ENCODE results near the gene C19orf38.
A peak's percentile ranks its signal among the peaks of the same experiment; 100 is the strongest.

Gene C19orf38

GRCh38 chr19:10858204-10858828 is 10.1 kb downstream of the C19orf38 start:
- H3K4me3 ChIP-seq (ENCODE audit: control insufficient read depth in 1 of 7, extremely low read depth in 1 of 7, insufficient read depth in 4 of 7, low read depth in 2 of 7, low read length in 6 of 7) = no peak overlapping the region
- DNase-seq = peak; percentile 55 to 67 (median 63)
- ChIA-PET CTCF (interaction anchor here (0.9 to 11.6 kb wide), 12 partner anchors 6 to 177 kb away, joined by 3 to 97 read pairs (median 5); partner anchors contain the start of genes C19orf38, QTRT1 and TMED1), POLR2A (no interaction called here)
- WGBS (ENCODE audit: insufficient coverage) = 92% methylated on average over 2 of the region's 4 CpGs
- no peak overlapping the region for H3K27ac ChIP-seq (ENCODE audit: insufficient read depth in 1 of 2, low read depth in 1 of 2, low read length in 2 of 2, poor library complexity in 1 of 2, severe bottlenecking in 2 of 2)
- no peaks in the 10 kb centered on the region for H3K9me3 ChIP-seq (ENCODE audit: control extremely low read depth in 1 of 5, control insufficient read depth in 4 of 5, insufficient read depth in 2 of 5, low read depth in 1 of 5, low read length in 4 of 5)
- H3K27me3 ChIP-seq (replicated peaks in 2 of 5; ENCODE audit: control insufficient read depth in 4 of 5, insufficient read depth in 5 of 5, low read length in 4 of 5) = no peaks in the 10 kb centered on the region
- no peaks in the 10 kb centered on the region for H3K4me1 ChIP-seq (ENCODE audit: control extremely low read depth in 1 of 4, control insufficient read depth in 4 of 4, insufficient read depth in 4 of 4, low read length in 3 of 4)
- H3K36me3 ChIP-seq (ENCODE audit: control insufficient read depth in 4 of 4, insufficient read depth in 4 of 4, low read length in 3 of 4) = peaks cover 0 to 14% (median 10%) of the 10 kb centered on the region in 4 experiments

- Histone ChIP-seq H3K36me3 (ENCODE audit: control insufficient read depth in 4 of 4, insufficient read depth in 4 of 4, low read length in 3 of 4) (peaks cover 0 to 9% (median 7%) of the 10 kb centered on the region in 4 experiments), H3K9me3 (ENCODE audit: control extremely low read depth in 1 of 5, control insufficient read depth in 4 of 5, insufficient read depth in 2 of 5, low read depth in 1 of 5, low read length in 4 of 5) (no peaks in the 10 kb centered on the region), H3K27me3 (replicated peaks in 2 of 5; ENCODE audit: control insufficient read depth in 4 of 5, insufficient read depth in 5 of 5, low read length in 4 of 5) (no peaks in the 10 kb centered on the region), H3K27ac (ENCODE audit: insufficient read depth in 1 of 2, low read depth in 1 of 2, low read length in 2 of 2, poor library complexity in 1 of 2, severe bottlenecking in 2 of 2) (no peak overlapping the region), H3K4me1 (ENCODE audit: control extremely low read depth in 1 of 4, control insufficient read depth in 4 of 4, insufficient read depth in 4 of 4, low read length in 3 of 4) (peaks cover 0 to 4% (median 3%) of the 10 kb centered on the region in 4 experiments), H3K4me3 (ENCODE audit: control insufficient read depth in 1 of 7, extremely low read depth in 1 of 7, insufficient read depth in 4 of 7, low read depth in 2 of 7, low read length in 6 of 7) (no peak overlapping the region)
- ChIA-PET POLR2A (no interaction called here), CTCF (interaction anchor here (0.9 to 11.6 kb wide), 7 partner anchors 9 to 139 kb away, joined by 3 to 97 read pairs (median 3); partner anchors contain the start of genes C19orf38 and CARM1)
- peak in 2 of 3 donors; percentile 42 to 57 for DNase-seq
- WGBS (ENCODE audit: insufficient coverage) = 97% methylated on average over 4 of the region's 7 CpGs
Observed at GRCh38 chr19:10861103-10861651, 13.0 kb downstream of the C19orf38 start.

DNA sequence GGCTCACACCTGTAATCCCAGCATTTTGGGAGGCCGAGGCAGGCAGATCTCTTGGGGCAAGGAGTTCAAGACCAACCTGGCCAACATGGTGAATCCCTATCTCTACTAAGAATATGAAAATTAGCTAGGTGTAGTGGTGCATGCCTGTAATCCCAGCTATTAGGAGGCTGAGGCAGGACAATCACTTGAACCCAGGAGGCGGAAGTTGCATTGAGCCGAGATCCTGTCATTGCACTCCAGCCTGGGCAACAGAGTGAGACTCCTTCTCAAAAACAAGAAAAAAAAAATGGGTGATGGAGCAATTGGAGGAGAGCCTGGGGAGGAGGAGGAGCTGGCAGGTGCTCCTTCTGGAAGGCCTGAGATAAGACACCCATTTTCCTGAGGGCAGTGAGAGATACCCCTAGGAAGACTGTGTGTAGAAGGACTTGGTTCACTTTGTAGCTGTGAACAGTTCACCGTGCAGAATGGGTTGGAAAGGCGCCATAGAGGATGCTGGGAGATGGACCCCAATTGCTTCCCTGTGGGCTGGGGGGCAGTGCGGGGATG is 14.4 kb downstream of the C19orf38 start:
- peaks cover 0 to 6% (median 4%) of the 10 kb centered on the region in 4 experiments for H3K36me3 ChIP-seq (ENCODE audit: control insufficient read depth in 4 of 4, insufficient read depth in 4 of 4, low read length in 3 of 4)
- H3K9me3 ChIP-seq (ENCODE audit: control extremely low read depth in 1 of 5, control insufficient read depth in 4 of 5, insufficient read depth in 2 of 5, low read depth in 1 of 5, low read length in 4 of 5) = no peaks in the 10 kb centered on the region
- peaks cover 0 to 4% (median 3%) of the 10 kb centered on the region in 4 experiments for H3K4me1 ChIP-seq (ENCODE audit: control extremely low read depth in 1 of 4, control insufficient read depth in 4 of 4, insufficient read depth in 4 of 4, low read length in 3 of 4)
- no peaks in the 10 kb centered on the region for H3K27me3 ChIP-seq (replicated peaks in 2 of 5; ENCODE audit: control insufficient read depth in 4 of 5, insufficient read depth in 5 of 5, low read length in 4 of 5)
- ChIA-PET CTCF (interaction anchor here (1.3 to 11.6 kb wide), 6 partner anchors 10 to 150 kb away, joined by 3 to 97 read pairs (median 9); partner anchors contain the start of genes C19orf38, CARM1 and TMED1), POLR2A (no interaction called here)
- H3K27ac ChIP-seq (ENCODE audit: insufficient read depth in 1 of 2, low read depth in 1 of 2, low read length in 2 of 2, poor library complexity in 1 of 2, severe bottlenecking in 2 of 2) = no peak overlapping the region
- no peak overlapping the region for H3K4me3 ChIP-seq (ENCODE audit: control insufficient read depth in 1 of 7, extremely low read depth in 1 of 7, insufficient read depth in 4 of 7, low read depth in 2 of 7, low read length in 6 of 7)
- WGBS (ENCODE audit: insufficient coverage) = 100% methylated on average over 2 of the region's 6 CpGs
- DNase-seq = no peak

GRCh38 chr19:10863107-10863717 is 15.0 kb downstream of the C19orf38 start:
- Histone ChIP-seq H3K9me3 (ENCODE audit: control extremely low read depth in 1 of 5, control insufficient read depth in 4 of 5, insufficient read depth in 2 of 5, low read depth in 1 of 5, low read length in 4 of 5) (no peaks in the 10 kb centered on the region), H3K4me1 (ENCODE audit: control extremely low read depth in 1 of 4, control insufficient read depth in 4 of 4, insufficient read depth in 4 of 4, low read length in 3 of 4) (peaks cover 0 to 4% (median 3%) of the 10 kb centered on the region in 4 experiments), H3K27me3 (replicated peaks in 2 of 5; ENCODE audit: control insufficient read depth in 4 of 5, insufficient read depth in 5 of 5, low read length in 4 of 5) (no peaks in the 10 kb centered on the region), H3K27ac (ENCODE audit: insufficient read depth in 1 of 2, low read depth in 1 of 2, low read length in 2 of 2, poor library complexity in 1 of 2, severe bottlenecking in 2 of 2) (no peak overlapping the region), H3K36me3 (ENCODE audit: control insufficient read depth in 4 of 4, insufficient read depth in 4 of 4, low read length in 3 of 4) (peaks cover 0 to 6% (median 4%) of the 10 kb centered on the region in 4 experiments), H3K4me3 (ENCODE audit: control insufficient read depth in 1 of 7, extremely low read depth in 1 of 7, insufficient read depth in 4 of 7, low read depth in 2 of 7, low read length in 6 of 7) (no peak overlapping the region)
- no peak for DNase-seq
- ChIA-PET POLR2A (no interaction called here), CTCF (interaction anchor here (0.7 to 11.6 kb wide), 17 partner anchors 9 to 162 kb away, joined by 3 to 97 read pairs (median 4); partner anchors contain the start of genes C19orf38, CARM1, QTRT1 and TMED1)
- 97% methylated on average over 15 of the region's 18 CpGs for WGBS (ENCODE audit: insufficient coverage)

GRCh38 chr19:10864538-10864899 is 16.3 kb downstream of the C19orf38 start:
- peak; percentile 66 to 77 (median 71) for DNase-seq
- Histone ChIP-seq H3K36me3 (ENCODE audit: control insufficient read depth in 4 of 4, insufficient read depth in 4 of 4, low read length in 3 of 4) (peaks cover 0 to 6% (median 4%) of the 10 kb centered on the region in 4 experiments), H3K27ac (ENCODE audit: insufficient read depth in 1 of 2, low read depth in 1 of 2, low read length in 2 of 2, poor library complexity in 1 of 2, severe bottlenecking in 2 of 2) (no peak overlapping the region), H3K27me3 (replicated peaks in 2 of 5; ENCODE audit: control insufficient read depth in 4 of 5, insufficient read depth in 5 of 5, low read length in 4 of 5) (no peaks in the 10 kb centered on the region), H3K4me1 (ENCODE audit: control extremely low read depth in 1 of 4, control insufficient read depth in 4 of 4, insufficient read depth in 4 of 4, low read length in 3 of 4) (peaks cover 0 to 4% (median 3%) of the 10 kb centered on the region in 4 experiments), H3K4me3 (ENCODE audit: control insufficient read depth in 1 of 7, extremely low read depth in 1 of 7, insufficient read depth in 4 of 7, low read depth in 2 of 7, low read length in 6 of 7) (peak overlapping the region in 1 of 7 experiments; percentile 40), H3K9me3 (ENCODE audit: control extremely low read depth in 1 of 5, control insufficient read depth in 4 of 5, insufficient read depth in 2 of 5, low read depth in 1 of 5, low read length in 4 of 5) (no peaks in the 10 kb centered on the region)
- ChIA-PET CTCF (interaction anchor here (0.5 to 11.6 kb wide), 23 partner anchors 8 to 163 kb away, joined by 3 to 97 read pairs (median 4); partner anchors contain the start of genes C19orf38, QTRT1 and TMED1), POLR2A (no interaction called here)
- WGBS (ENCODE audit: insufficient coverage) = 26% methylated on average over 6 of the region's 6 CpGs

GRCh38 chr19:10866495-10866894 is 18.3 kb downstream of the C19orf38 start:
- Histone ChIP-seq H3K36me3 (ENCODE audit: control insufficient read depth in 4 of 4, insufficient read depth in 4 of 4, low read length in 3 of 4) (no peaks in the 10 kb centered on the region), H3K9me3 (ENCODE audit: control extremely low read depth in 1 of 5, control insufficient read depth in 4 of 5, insufficient read depth in 2 of 5, low read depth in 1 of 5, low read length in 4 of 5) (no peaks in the 10 kb centered on the region), H3K27ac (ENCODE audit: insufficient read depth in 1 of 2, low read depth in 1 of 2, low read length in 2 of 2, poor library complexity in 1 of 2, severe bottlenecking in 2 of 2) (no peak overlapping the region), H3K4me1 (ENCODE audit: control extremely low read depth in 1 of 4, control insufficient read depth in 4 of 4, insufficient read depth in 4 of 4, low read length in 3 of 4) (peaks cover 0 to 8% (median 7%) of the 10 kb centered on the region in 4 experiments), H3K4me3 (ENCODE audit: control insufficient read depth in 1 of 7, extremely low read depth in 1 of 7, insufficient read depth in 4 of 7, low read depth in 2 of 7, low read length in 6 of 7) (no peak overlapping the region), H3K27me3 (replicated peaks in 2 of 5; ENCODE audit: control insufficient read depth in 4 of 5, insufficient read depth in 5 of 5, low read length in 4 of 5) (no peaks in the 10 kb centered on the region)
- ChIA-PET CTCF (interaction anchor here (1.0 to 11.6 kb wide), 8 partner anchors 14 to 44 kb away, joined by 3 to 97 read pairs (median 4); partner anchors contain the start of genes C19orf38 and TMED1), POLR2A (no interaction called here)
- 94% methylated on average over 9 of the region's 10 CpGs for WGBS (ENCODE audit: insufficient coverage)
- no peak for DNase-seq
